GM23248 (cell line): ENCODE measurements around the gene MSL1.

ENCODE experiments used
- EZH2 ChIP-seq: fragments of 200-600 bp; sonication (generic); IDR thresholded peaks from 2 replicates; pipeline ENCODE4 v1.6.1; 2018; ENCODE audit warnings: antibody characterized with exemption, mild to moderate bottlenecking; ENCODE audit not compliant: insufficient read depth, poor library complexity, severe bottlenecking
- EZH2phosphoT487 ChIP-seq: fragments of 200-600 bp; sonication (generic); IDR thresholded peaks from 2 replicates; pipeline ENCODE4 v1.6.1; 2018; ENCODE audit warnings: antibody characterized with exemption, moderate library complexity, mild to moderate bottlenecking, low read depth; ENCODE audit not compliant: insufficient read depth

DNA sequence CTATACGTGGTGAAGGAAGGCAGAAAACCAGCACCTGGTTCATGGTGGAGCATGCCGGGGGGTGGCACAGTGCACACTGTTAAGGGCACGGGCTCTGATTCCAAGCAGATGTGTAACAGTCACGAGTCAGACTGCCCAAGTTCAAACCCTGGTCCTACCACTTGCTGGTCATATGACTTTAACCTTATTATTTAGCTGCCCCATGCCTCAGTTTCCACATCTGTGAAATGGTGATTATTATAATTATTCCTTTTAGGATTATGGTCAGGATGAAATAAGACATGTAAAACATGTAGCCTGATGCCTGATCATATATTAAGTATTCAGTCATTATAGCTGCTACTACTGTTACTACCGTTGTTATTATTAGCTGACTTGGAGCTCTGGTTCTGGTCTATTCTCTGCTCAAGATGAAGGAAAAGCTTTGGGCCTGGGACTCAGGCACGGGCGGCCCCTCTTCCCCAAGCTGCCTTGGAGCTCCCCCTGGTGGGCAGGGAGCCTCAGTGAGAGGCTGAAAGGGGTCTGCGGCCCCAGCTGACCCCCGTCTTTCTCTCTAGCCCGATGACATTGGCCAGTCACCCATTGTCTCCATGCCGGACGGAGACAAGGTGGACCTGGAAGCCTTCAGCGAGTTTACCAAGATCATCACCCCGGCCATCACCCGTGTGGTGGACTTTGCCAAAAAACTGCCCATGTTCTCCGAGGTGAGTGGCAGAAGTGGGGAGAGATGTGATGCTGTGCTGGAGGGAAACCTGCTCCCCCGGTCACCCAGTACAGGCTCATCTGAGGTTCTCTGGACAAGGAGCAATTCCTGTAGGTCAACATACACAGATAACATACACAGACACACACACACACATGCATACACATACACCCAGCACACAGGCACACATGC lies 35.4 kb upstream of the MSL1 start:
- TF ChIP-seq EZH2, result no peak
- no peak for TF ChIP-seq EZH2phosphoT487
